K562 (cell line): ENCODE data around the gene RYR3. TPM values are rescaled to one million over a fixed set of nuclear protein-coding genes. Genes with fewer than 3 reads are reported as not detected.

Source experiments
- ATAC-seq: fragments of 200-7000 bp; cut with Tn5 transposase; 3 replicates; pipeline ENCODE4 v1.9.1; 2020; ENCODE audit warnings: moderate library complexity
- BruUV-seq: library from RNA; stranded (reverse); fragments of 400-500 nt; replicated peaks from 2 replicates; lab custom pipeline; 2021; lab: Mats Ljungman, UMichigan
- CTCF ChIA-PET: fragments of 300-600 bp; formaldehyde crosslinking; extraction: SDS; loops from one replicate; lab custom pipeline; 2021; ENCODE audit warnings: low intra/inter-chr PET ratio; lab: Yijun Ruan, JAX
- POLR2A ChIA-PET: fragments of 300-600, 350-650 bp; sonication (Branson Sonifier 250); formaldehyde crosslinking; extraction: SDS; loops from one replicate; lab custom pipeline; 2021; ENCODE audit warnings: antibody characterized with exemption, inconsistent platforms; lab: Yijun Ruan, JAX
- DNase-seq, 4 experiments: peaks; one replicate each; pipeline versions ENCODE4 v3.0.0 to v3.0.0-alpha.2; 2011 to 2018; ENCODE audit warnings: low spot score in 3 of 4, mixed read lengths in 3 of 4; ENCODE audit errors: extremely low read depth in 1 of 4
- FAIRE-seq: peaks from 2 replicates; lab custom pipeline; 2011; peaks lifted over from hg19 to GRCh38; lab: Jason Lieb, UNC
- H2AFZ ChIP-seq: 2 replicates; pipeline ENCODE4 v1.6.0; 2011; ENCODE audit warnings: low read depth, low read length, control low read depth, inconsistent platforms
- H3K27ac ChIP-seq: fragments of 200-600 bp; 3 replicates; pipeline ENCODE4 v1.8.0; 2011; ENCODE audit warnings: low read depth, mild to moderate bottlenecking, control low read depth, inconsistent platforms, low read length, moderate library complexity, mixed read lengths; ENCODE audit errors: extremely low read depth
- H3K27me3 ChIP-seq, 2 experiments: fragments of 300-600 bp in 1 of 2; 2 replicates in 1 of 2; 3 replicates in 1 of 2; pipeline versions ENCODE4 v1.6.0 to v1.8.0; 2011; ENCODE audit warnings: inconsistent platforms in 2 of 2, low read length in 2 of 2, mild to moderate bottlenecking in 1 of 2, mixed read lengths in 1 of 2, moderate library complexity in 1 of 2; ENCODE audit not compliant: control insufficient read depth in 2 of 2, insufficient read depth in 2 of 2
- H3K36me3 ChIP-seq: fragments of 300-600 bp; 3 replicates; pipeline ENCODE4 v1.8.0; 2011; ENCODE audit warnings: mild to moderate bottlenecking, low read length, inconsistent platforms; ENCODE audit not compliant: control insufficient read depth, insufficient read depth
- H3K4me1 ChIP-seq, 2 experiments: fragments of 200-600 bp in 1 of 2; replicated peaks in 1 of 2; 2 replicates in 1 of 2; 3 replicates in 1 of 2; pipeline versions ENCODE4 v1.5.1 to v1.8.0; 2011; ENCODE audit warnings: inconsistent platforms in 2 of 2, low read length in 2 of 2, mild to moderate bottlenecking in 1 of 2, mixed read lengths in 1 of 2, moderate library complexity in 1 of 2; ENCODE audit not compliant: control insufficient read depth in 2 of 2, insufficient read depth in 2 of 2
- H3K4me2 ChIP-seq: 2 replicates; pipeline ENCODE4 v1.6.1; 2011; ENCODE audit warnings: low read length, control low read depth, inconsistent platforms, mixed read lengths; ENCODE audit not compliant: insufficient read depth
- H3K4me3 ChIP-seq: fragments of 200-600 bp; sonication (generic), shearing (Covaris generic); 2 replicates; pipeline ENCODE4 v1.5.1; 2016; ENCODE audit warnings: control low read depth, inconsistent platforms
- H3K79me2 ChIP-seq: fragments of 200-600 bp; 3 replicates; pipeline ENCODE4 v1.8.0; 2011; ENCODE audit warnings: low read length, inconsistent platforms; ENCODE audit not compliant: control insufficient read depth, insufficient read depth
- H3K9ac ChIP-seq, 2 experiments: 2 replicates each; pipeline versions ENCODE4 v1.6.0 to v1.6.1; 2011; ENCODE audit warnings: low read depth in 2 of 2, low read length in 2 of 2, control low read depth in 1 of 2, inconsistent platforms in 1 of 2, mild to moderate bottlenecking in 1 of 2, mixed read lengths in 1 of 2; ENCODE audit not compliant: insufficient read depth in 1 of 2
- H3K9me1 ChIP-seq: one replicate; pipeline ENCODE4 v1.6.0; 2011; ENCODE audit warnings: inconsistent platforms, mild to moderate bottlenecking, low read length, moderate library complexity; ENCODE audit not compliant: control insufficient read depth, insufficient read depth
- H3K9me3 ChIP-seq: replicated peaks from 2 replicates; pipeline ENCODE4 v1.5.1; 2011; ENCODE audit warnings: low read depth, low read length, inconsistent platforms; ENCODE audit not compliant: control insufficient read depth, insufficient read depth
- H4K20me1 ChIP-seq: replicated peaks from 2 replicates; pipeline ENCODE4 v1.6.1; 2011; ENCODE audit warnings: low read length, inconsistent platforms, mixed read lengths; ENCODE audit not compliant: control insufficient read depth, insufficient read depth
- ETS2 ChIP-seq: IDR thresholded peaks from 2 replicates; pipeline ENCODE4 v1.6.1; 2016; ENCODE audit warnings: borderline replicate concordance, missing genetic modification characterization, mild to moderate bottlenecking, moderate library complexity, missing compliant biosample characterization; ENCODE audit not compliant: poor library complexity, severe bottlenecking
- GABPB2 ChIP-seq: fragments of 250-450 bp; sonication (Bioruptor Pico); conservative IDR thresholded peaks from 2 replicates; pipeline ENCODE4 v1.5.1; 2021; ENCODE audit warnings: mild to moderate bottlenecking
- MTA2 ChIP-seq: fragments of 450-650 bp; IDR thresholded peaks from 2 replicates; pipeline ENCODE4 v1.6.1; 2016; ENCODE audit warnings: low read depth
- ZNF561 ChIP-seq: fragments of 450-650 bp; formaldehyde crosslinking; conservative IDR thresholded peaks from 2 replicates; pipeline ENCODE4 v1.4.0; 2020; ENCODE audit warnings: mild to moderate bottlenecking, moderate library complexity
- ZNF586 ChIP-seq: fragments of 450-650 bp; formaldehyde crosslinking; conservative IDR thresholded peaks from 2 replicates; pipeline ENCODE4 v1.4.0; 2020; ENCODE audit warnings: mild to moderate bottlenecking, moderate library complexity
- ZNF764 ChIP-seq: fragments of 250-450 bp; sonication (Bioruptor Pico); IDR thresholded peaks from 2 replicates; pipeline ENCODE4 v1.4.0; 2020; ENCODE audit warnings: low read depth, mild to moderate bottlenecking, moderate library complexity
- WGBS: fragments of 100-300 bp; shearing (Covaris generic); methylation state at CpG from one replicate; pipeline ENCODE4 v1.1.6; 2016; ENCODE audit warnings: low coverage, mixed read lengths; ENCODE audit not compliant: insufficient coverage; ENCODE audit errors: missing lambda C conversion rate; 5-methylcytosine and 5-hydroxymethylcytosine counted together
- in situ Hi-C: fragments of 300-500 bp; cut with MboI; formaldehyde crosslinking; loops from 4 replicates; pipeline ENCODE4 v1.15.0; 2018; ENCODE audit warnings: inconsistent platforms, mixed read lengths
- intact Hi-C: fragments of 100-400 bp; cut with micrococcal nuclease; formaldehyde crosslinking; loops from 2 replicates; pipeline ENCODE4 v1.14.2; 2022
- polyA plus RNA-seq, 8 experiments: library from polyadenylated mRNA; depleted of rRNA in 4 of 8; stranded (reverse) in 5 of 8; unstranded in 3 of 8; fragments of >200 nt; fragmentation: Nextera tagmentation in 2 of 8; fragmentation: Illumina TruSeq in 1 of 8; extraction: Ambion mirVana in 2 of 8; extraction: Trizol in 1 of 8; gene quantifications; 2 replicates each; pipeline versions ENCODE4 v1.2.1 to v1.2.3, GENCODE V29; 2011 to 2014; ENCODE audit warnings: inconsistent platforms in 1 of 8, missing spikeins in 1 of 8
- total RNA-seq, 7 experiments: library from RNA; depleted of rRNA in 6 of 7; stranded (reverse); fragments of >200 nt in 6 of 7; fragmentation: Illumina TruSeq in 2 of 7; extraction: Trizol in 2 of 7; gene quantifications; 2 replicates each; pipeline versions ENCODE4 v1.2.1 to v1.2.3, GENCODE V29; 2011 to 2021; ENCODE audit warnings: low replicate concordance in 1 of 7
- TF ChIP-seq, protein P1 (sequence below): fragments of 450-650 bp; IDR thresholded peaks from 2 replicates; pipeline ENCODE4 v1.6.1; 2016; ENCODE audit warnings: missing biosample characterization, missing genetic modification characterization
- TF ChIP-seq, protein P2 (sequence below), 2 experiments: fragments of 200-800 bp in 1 of 2; sonication (Bioruptor generic) in 1 of 2; sonication (generic) in 1 of 2; formaldehyde crosslinking in 1 of 2; IDR thresholded peaks in 1 of 2; conservative IDR thresholded peaks in 1 of 2; 2 replicates each; pipeline versions ENCODE4 v1.5.0 to v1.6.1; 2016 to 2020; ENCODE audit warnings: missing compliant biosample characterization in 1 of 2, missing genetic modification characterization in 1 of 2, missing genetic modification reagents in 1 of 2

RYR3 gene
- total and polyA plus RNA-seq, 9 of the 15 experiments (the other 6 are each of a cell fraction or from before 2014, with no cell fraction given), result 0.04 TPM; not detected in 8

DNA sequence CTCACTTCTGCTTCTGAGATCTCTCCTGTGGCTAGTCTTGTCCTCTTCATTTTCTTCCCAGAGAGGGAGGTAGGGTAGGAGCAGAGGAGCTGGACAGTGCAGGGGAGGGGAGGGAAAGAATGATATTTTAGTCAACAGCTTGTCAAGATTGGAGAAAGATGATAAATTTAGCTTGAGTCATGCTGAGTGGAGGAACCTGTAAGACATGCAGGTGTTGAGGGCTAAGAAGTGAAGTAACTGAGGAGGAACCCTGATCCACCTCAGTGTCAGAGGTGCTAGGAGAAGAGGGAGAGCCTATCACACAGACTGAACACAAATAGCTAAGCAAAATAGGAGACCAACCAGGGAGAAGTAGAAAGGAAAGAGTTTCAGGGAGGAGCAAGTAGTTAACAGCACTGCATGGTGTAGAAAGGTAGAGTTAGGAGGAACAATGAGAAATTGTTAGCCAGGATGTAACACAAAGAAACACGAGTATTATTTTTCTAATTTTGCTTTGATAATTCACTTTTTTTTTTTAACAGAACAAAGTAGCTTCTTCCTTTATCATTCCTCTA is 549.3 kb downstream of the RYR3 start:
- peaks cover 10 to 18% of the 10 kb centered on the region in 2 experiments; a peak in 4 of 5 replicates for H3K27me3 ChIP-seq
- no peak overlapping the region for H2AFZ ChIP-seq
- WGBS, result 0% methylated on average over 1 of the region's 1 CpG
- no TSS peak for BruUV-seq
- in situ Hi-C loops, result no loop called here
- no peak overlapping the region for H3K4me2 ChIP-seq
- no peak for TF ChIP-seq MTA2
- TF ChIP-seq ZNF561 (CRISPR knock-in tag), result no peak
- no peak for TF ChIP-seq GABPB2 (CRISPR knock-in tag)
- TF ChIP-seq, protein P1, sequence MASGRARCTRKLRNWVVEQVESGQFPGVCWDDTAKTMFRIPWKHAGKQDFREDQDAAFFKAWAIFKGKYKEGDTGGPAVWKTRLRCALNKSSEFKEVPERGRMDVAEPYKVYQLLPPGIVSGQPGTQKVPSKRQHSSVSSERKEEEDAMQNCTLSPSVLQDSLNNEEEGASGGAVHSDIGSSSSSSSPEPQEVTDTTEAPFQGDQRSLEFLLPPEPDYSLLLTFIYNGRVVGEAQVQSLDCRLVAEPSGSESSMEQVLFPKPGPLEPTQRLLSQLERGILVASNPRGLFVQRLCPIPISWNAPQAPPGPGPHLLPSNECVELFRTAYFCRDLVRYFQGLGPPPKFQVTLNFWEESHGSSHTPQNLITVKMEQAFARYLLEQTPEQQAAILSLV (tag), result no peak
- TF ChIP-seq, protein P2, sequence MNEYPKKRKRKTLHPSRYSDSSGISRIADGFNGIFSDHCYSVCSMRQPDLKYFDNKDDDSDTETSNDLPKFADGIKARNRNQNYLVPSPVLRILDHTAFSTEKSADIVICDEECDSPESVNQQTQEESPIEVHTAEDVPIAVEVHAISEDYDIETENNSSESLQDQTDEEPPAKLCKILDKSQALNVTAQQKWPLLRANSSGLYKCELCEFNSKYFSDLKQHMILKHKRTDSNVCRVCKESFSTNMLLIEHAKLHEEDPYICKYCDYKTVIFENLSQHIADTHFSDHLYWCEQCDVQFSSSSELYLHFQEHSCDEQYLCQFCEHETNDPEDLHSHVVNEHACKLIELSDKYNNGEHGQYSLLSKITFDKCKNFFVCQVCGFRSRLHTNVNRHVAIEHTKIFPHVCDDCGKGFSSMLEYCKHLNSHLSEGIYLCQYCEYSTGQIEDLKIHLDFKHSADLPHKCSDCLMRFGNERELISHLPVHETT (CRISPR knock-in tag; conservative IDR thresholded peaks at IDR 0.05 in 1 of 2, IDR thresholded peaks at IDR 0.05 in 1 of 2), result no peak
- no peak for TF ChIP-seq ETS2
- TF ChIP-seq ZNF586, result no peak
- TF ChIP-seq ZNF764 (CRISPR knock-in tag), result no peak
- H3K9me1 ChIP-seq, result no peaks in the 10 kb centered on the region
- ChIA-PET POLR2A (no interaction called here), CTCF (no interaction called here)
- no peak overlapping the region for H3K4me3 ChIP-seq
- no peaks in the 10 kb centered on the region for H3K79me2 ChIP-seq
- ATAC-seq, result no peak
- no peak overlapping the region for H3K27ac ChIP-seq
- no peak for FAIRE-seq
- no peaks in the 10 kb centered on the region for H4K20me1 ChIP-seq
- H3K9me3 ChIP-seq, result no peaks in the 10 kb centered on the region
- H3K4me1 ChIP-seq, result no peaks in the 10 kb centered on the region
- DNase-seq, result no peak
- intact Hi-C loops, result no loop called here
- H3K36me3 ChIP-seq, result no peaks in the 10 kb centered on the region
- H3K9ac ChIP-seq, result no peak overlapping the region
